ENCODE data around the gene OR4F15.
"Not testable (repeated sequence)": the region's sequence is repeated elsewhere in the genome, so short reads cannot be mapped to it uniquely, and the experiment has no call there.

OR4F15 gene, protein sequence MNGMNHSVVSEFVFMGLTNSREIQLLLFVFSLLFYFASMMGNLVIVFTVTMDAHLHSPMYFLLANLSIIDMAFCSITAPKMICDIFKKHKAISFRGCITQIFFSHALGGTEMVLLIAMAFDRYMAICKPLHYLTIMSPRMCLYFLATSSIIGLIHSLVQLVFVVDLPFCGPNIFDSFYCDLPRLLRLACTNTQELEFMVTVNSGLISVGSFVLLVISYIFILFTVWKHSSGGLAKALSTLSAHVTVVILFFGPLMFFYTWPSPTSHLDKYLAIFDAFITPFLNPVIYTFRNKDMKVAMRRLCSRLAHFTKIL

GRCh38 chr15:101811902-101812301 lies at the start of gene OR4F15:
OR4F15 (plus strand) TSS chr15:101812202; CDS start chr15:101818187, 5,985 bp downstream.
- DNase-seq, result no peak

DNA sequence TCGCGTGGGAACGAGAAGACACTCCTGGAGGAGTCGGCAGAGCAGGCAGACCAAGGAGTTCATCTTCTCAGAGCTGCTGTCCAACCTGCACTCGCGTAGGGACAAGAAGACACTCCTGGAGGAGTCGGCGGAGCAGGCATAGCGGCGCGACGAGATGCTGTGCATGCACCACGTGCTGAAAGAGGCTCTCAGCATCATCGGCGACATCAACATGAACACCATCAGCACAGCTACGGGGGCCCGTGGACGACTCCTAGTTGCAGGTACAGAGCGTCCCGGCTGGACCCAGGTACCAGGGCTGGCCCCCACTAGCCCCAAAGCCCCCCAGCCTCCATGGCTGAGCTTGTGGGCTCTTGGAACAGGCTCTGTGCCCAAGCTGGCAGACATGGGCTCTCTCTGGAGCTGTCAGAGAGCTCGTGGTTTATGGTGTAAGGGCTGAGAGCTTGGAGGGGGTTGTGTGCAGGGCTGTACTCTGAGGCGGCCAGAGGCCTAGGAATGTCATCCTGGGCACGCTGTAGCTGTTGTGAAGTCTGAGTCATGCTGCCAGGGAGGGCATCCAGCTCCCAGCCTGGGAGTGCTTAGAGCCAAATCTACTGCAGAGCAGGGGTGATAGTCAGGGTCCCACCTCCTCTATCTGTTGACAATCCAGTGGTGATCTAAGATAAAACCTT lies 47.2 kb upstream of the OR4F15 start:
- DNase-seq, result not testable (repeated sequence)

- not testable (repeated sequence) for DNase-seq
Measured at GRCh38 chr15:101765340-101765671, 46.7 kb upstream of the OR4F15 start.

DNA sequence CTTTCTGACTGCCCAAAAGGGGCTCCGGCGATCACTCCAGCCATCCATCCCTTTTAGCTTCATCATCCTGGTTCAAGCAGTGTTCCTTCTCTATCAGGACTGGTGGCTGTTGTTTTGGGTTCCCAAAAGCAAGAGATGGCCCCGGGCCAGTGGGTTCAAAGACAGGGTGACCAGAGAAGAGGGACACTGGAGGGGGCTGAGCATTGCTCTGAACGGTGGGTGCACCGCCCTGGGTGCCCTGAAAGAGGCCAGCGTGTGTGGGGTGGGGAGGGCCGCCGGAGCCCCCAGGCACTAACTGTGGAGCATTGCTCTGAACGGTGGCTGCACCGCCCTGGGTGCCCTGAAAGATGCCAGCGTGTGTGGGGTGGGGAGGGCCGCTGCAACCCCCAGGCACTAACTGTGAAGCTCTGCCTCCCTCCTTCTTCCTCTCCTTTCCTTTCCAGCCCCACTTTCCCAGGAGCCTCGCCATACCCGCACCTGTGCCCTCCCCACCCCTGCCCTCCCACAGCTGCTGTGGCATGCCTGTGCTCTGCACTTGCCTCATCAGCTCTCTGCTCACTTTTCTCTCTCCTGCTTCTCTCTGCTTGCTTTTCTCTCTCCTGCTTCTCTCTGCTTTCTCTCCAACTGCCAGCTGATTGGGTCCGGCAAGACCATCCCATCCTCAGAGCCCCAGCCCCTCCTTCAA lies 46.1 kb upstream of the OR4F15 start:
- no peak for DNase-seq

DNA sequence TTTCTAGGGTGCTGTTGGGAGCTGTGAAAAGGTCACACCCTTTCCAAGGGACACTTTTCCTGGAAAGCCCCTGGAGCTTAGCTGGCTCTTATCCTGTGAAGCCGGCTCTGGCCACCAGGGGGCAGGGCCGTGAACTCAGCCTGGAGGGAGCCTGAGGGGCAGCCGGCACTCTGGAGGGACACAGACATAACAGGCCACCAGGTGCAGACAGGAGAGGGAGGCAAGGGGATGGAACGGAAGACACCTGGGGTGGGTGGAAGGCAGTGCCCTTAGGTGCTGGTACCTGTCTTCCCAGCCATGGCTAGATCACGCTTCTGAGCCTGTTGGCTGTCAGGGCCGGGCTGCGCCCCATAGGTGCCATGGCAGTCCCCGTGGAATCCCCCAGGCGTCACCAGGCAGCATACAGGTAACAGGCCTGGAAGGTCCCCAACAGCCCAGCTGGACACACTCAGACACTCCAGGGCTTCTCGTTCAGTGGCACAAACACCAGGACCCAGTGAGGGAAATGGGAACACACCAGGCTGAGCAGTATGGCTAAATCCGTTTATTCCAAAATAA lies 44.8 kb upstream of the OR4F15 start:
- not testable (repeated sequence) for DNase-seq

DNA sequence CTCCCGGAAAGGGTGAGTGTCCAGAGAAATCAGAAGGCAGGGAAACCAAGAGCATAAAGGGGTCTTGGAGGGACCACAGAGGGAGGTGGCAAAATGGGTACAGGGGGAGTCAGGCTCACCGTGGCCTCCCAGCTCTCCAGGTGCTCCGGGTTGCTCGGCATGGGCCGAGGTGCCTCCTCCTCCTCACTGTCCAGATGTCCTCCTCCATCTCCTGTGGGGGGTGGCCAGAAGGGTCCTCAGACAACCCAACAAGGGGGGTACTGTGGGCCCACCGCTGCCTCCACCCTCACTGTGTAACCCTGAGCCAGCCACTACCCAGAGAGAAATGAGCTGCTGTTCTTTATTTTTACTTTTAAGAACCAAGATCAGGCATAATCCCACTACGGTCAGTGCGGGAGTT lies 39.1 kb upstream of the OR4F15 start:
- no peak for DNase-seq

DNA sequence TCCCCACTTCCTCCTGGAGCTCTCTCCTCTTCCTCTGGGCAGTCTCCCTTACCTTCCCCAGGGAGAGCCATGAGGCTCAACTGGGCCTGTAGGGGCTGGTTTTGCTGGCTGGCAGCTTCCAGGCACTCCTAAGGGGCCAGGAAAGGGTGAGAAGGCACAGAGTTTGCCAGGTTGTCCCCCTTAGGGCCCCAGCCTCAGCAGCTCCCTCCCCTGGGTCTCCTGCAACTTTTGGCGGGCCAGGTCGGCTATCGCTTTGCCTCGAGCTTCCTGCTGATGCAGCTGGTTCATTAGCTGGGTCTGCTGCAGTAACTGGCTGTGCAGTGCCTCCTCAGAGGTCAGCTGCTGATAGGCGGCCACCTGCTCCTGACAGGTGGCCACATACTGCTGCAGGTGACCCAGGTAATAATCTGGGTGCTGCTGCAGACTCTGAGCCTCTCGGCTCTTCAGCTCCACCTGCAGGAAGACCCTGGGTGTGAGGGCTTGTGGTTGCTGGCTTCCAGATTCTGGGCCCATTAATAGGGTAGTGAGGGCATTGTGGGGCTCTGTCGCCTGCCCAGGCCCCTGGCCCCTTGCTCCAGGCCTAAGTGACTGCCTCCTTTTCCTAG lies 38.4 kb upstream of the OR4F15 start:
- DNase-seq, result no peak

GRCh38 chr15:101775136-101775535 lies 36.9 kb upstream of the OR4F15 start:
- no peak for DNase-seq

DNA sequence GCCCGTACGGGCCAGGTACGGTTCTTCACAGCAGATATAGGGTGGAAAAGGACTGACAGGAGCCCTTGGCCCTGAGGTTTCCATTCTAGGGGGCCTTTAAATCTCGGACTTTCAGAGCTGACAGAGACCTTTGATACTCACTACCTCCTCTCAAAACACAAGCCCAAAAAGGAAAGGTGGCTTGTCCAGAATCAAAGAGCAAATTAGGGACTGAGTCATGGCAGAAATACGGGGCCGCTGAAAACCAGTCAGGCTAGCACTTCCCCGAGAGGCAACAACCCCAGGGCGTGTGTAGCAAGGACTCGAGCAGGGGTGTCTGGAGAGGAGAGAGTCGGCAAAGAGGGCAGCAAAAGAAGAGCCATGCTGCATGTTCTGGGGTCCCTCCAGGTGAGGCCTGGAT lies 33.4 kb upstream of the OR4F15 start:
- not testable (repeated sequence) for DNase-seq

- DNase-seq, result not testable (repeated sequence)
Measured at GRCh38 chr15:101780225-101780624, 31.8 kb upstream of the OR4F15 start.

GRCh38 chr15:101781928-101782327 lies 30.1 kb upstream of the OR4F15 start:
- no peak for DNase-seq

- no peak for DNase-seq
Measured at GRCh38 chr15:101784644-101785043, 27.4 kb upstream of the OR4F15 start.

DNA sequence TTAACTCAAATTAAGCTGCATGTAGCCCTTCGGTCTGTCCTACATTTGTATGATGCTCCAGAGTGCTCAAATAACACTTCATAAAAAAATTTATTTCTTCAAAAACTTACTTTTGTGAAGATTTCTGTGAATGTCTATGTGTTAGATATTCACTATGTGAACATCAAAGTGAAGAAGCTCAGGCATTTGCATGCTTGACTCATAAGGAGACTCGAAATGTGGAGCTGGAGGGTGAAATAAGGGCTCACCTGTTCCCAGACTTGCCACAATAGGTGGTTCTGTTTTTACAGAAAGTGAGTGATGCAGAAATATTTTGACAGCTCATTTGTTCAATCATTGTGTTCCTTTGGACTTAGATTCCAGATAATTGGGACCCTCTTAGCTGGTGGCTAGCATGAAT lies 25.6 kb upstream of the OR4F15 start:
- not testable (repeated sequence) for DNase-seq

DNA sequence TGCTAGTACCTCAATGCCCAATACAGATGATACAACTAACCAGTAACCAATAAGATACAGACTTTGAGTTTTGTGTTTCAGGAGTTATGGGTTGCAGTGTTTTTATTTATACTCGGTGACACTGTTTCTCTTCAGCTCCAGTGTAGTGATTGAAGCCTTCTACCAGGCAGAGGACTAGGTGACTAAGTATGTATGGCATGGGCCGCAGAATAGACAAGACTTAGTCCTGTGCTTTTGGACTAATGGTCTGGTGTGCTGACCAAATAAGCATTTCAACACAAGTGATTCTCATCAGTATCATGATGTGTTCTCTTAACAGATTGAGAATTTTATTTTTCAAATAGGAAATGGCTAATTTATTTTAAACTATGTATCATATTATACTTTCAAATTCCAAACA lies 24.0 kb upstream of the OR4F15 start:
- not testable (repeated sequence) for DNase-seq

- DNase-seq, result not testable (repeated sequence)
Measured at GRCh38 chr15:101788503-101789269, 23.3 kb upstream of the OR4F15 start.

DNA sequence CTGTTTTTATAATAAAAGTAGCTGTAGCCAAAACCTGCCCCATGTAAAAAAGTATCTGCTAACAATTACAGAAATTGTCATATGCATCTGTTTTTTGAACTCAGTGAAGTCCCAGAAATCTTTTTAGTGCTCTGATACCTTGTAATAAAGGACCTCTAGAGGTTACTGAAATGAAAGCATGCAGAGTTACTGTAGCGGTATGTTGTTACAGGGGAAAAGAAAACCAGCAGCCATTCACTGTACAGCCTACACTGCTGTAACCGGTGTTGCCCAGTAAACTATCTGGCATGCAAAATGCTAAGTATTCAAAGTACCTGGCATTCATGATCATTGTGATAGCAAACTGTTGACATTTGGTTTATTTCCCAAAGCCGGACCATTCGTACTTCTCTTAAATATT lies 21.3 kb upstream of the OR4F15 start:
- not testable (repeated sequence) for DNase-seq

DNA sequence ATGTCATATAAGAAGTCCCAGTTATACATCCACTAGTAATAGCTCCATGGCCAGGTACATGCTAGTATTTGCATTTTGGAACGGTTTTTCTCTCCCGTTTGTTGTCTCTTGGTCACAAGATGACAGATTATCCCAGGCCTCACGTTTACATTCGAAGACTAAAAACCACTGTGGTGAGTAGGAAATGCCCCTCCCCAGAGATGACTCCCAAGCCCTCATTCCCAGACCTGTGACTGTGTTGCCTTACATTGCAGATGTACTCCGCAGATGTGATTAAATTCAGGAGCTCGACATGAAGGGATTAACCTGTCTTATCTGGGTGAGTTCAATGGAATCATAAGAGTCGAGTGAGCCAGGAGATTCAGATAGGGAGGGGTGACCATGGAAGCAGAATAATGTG lies 18.0 kb upstream of the OR4F15 start:
- DNase-seq, result not testable (repeated sequence)

DNA sequence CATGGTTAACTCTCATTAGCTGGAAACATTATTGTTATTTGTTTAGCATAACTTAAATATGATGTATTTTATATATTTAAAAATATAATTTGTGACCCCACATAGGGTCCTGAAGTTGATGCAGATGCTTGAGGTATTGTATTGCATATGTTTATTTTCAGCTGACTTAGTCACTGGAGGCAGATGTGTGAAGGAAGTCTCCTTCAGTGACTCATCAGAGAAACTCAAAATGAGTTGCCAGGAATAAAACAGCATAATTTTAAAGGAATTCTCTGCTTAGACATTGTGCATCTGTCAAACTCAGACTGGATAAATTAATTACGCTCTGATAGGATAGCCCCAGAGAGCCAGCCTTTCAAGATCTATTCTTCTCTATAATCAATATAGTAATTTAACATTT lies 16.5 kb upstream of the OR4F15 start:
- no peak for DNase-seq

DNA sequence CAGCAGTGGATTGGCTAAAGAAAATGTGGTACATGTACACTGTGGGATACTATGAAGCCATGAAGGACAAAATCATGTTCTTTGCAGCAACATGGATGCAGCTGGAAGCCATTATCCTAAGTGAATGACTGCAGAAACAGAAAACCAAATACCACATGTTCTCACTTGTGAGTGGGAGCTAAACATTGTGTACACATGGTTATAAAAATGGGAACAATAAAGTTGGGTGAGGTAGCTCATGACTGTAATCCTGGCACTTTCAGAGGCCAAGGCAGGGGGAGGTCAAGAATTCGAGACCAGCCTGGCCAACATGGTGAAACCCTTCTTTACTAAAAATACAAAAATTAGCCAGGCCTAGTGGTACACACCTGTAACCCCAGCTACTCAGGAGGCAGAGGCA lies 12.3 kb upstream of the OR4F15 start:
- no peak for DNase-seq

GRCh38 chr15:101801048-101801447 lies 11.0 kb upstream of the OR4F15 start:
- no peak for DNase-seq

- no peak for DNase-seq
Measured at GRCh38 chr15:101803209-101803608, 8.8 kb upstream of the OR4F15 start, which contains the start of gene OR4F6. OR4F6 (plus strand) TSS chr15:101803509; CDS start chr15:101805720, 2,211 bp downstream.

GRCh38 chr15:101803676-101804075 lies 8.3 kb upstream of the OR4F15 start:
- no peak for DNase-seq

Data from suppressor macrophage treated with lipopolysaccharide for 4 hours (primary cell).